ENCODE measurements around the gene RGL3.

Gene RGL3

GRCh38 chr19:11373166-11373884 lies 45.8 kb downstream of the RGL3 start:
- Histone ChIP-seq H3K36me3 (ENCODE audit: control insufficient read depth, insufficient read depth, low read length) (no peaks in the 10 kb centered on the region), H3K27ac (peak overlapping the region; percentile 98), H3K27me3 (ENCODE audit: control insufficient read depth, insufficient read depth, low read length) (no peaks in the 10 kb centered on the region), H3K4me3 (ENCODE audit: low read depth, low read length) (peak overlapping the region; percentile 80), H2AFZ (peak overlapping the region; percentile 96), H3K79me2 (no peaks in the 10 kb centered on the region), H3K4me2 (ENCODE audit: low read length) (peak overlapping the region; percentile 97), H3K4me1 (peaks cover 15% of the 10 kb centered on the region), H3K9ac (no peak overlapping the region), H3K9me3 (ENCODE audit: control insufficient read depth, low read length) (no peaks in the 10 kb centered on the region)
- TF ChIP-seq, protein P1, sequence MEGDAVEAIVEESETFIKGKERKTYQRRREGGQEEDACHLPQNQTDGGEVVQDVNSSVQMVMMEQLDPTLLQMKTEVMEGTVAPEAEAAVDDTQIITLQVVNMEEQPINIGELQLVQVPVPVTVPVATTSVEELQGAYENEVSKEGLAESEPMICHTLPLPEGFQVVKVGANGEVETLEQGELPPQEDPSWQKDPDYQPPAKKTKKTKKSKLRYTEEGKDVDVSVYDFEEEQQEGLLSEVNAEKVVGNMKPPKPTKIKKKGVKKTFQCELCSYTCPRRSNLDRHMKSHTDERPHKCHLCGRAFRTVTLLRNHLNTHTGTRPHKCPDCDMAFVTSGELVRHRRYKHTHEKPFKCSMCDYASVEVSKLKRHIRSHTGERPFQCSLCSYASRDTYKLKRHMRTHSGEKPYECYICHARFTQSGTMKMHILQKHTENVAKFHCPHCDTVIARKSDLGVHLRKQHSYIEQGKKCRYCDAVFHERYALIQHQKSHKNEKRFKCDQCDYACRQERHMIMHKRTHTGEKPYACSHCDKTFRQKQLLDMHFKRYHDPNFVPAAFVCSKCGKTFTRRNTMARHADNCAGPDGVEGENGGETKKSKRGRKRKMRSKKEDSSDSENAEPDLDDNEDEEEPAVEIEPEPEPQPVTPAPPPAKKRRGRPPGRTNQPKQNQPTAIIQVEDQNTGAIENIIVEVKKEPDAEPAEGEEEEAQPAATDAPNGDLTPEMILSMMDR (IDR thresholded peaks at IDR 0.05): no peak

DNA sequence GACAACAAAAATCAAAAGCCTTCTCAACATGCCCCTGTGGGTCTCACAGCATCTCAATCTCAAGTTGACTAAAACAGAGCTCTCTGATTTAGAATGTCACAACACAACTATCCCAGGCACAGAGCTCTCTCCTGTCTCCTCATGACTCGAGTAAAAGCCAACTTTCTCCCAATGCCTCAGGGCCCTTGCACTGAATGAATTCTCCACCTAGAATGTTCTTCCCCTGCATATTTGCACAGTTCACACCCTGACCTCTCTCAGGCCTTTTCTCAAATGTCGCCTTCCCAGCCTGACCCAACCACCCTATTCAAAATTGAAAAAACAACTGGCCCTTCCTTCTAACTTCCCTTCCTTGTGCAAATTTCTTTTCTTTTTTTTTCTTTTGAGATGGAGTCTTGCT lies 48.4 kb downstream of the RGL3 start:
- Histone ChIP-seq H3K9me3 (ENCODE audit: control insufficient read depth, low read length) (no peaks in the 10 kb centered on the region), H3K27ac (no peak overlapping the region), H3K27me3 (ENCODE audit: control insufficient read depth, insufficient read depth, low read length) (no peaks in the 10 kb centered on the region), H3K36me3 (ENCODE audit: control insufficient read depth, insufficient read depth, low read length) (no peaks in the 10 kb centered on the region), H3K4me2 (ENCODE audit: low read length) (no peak overlapping the region), H3K9ac (no peak overlapping the region), H3K4me3 (ENCODE audit: low read depth, low read length) (no peak overlapping the region), H3K79me2 (no peaks in the 10 kb centered on the region), H3K4me1 (peaks cover 12% of the 10 kb centered on the region), H2AFZ (no peak overlapping the region)
- TF ChIP-seq, protein P1 (IDR thresholded peaks at IDR 0.05): no peak

DNA sequence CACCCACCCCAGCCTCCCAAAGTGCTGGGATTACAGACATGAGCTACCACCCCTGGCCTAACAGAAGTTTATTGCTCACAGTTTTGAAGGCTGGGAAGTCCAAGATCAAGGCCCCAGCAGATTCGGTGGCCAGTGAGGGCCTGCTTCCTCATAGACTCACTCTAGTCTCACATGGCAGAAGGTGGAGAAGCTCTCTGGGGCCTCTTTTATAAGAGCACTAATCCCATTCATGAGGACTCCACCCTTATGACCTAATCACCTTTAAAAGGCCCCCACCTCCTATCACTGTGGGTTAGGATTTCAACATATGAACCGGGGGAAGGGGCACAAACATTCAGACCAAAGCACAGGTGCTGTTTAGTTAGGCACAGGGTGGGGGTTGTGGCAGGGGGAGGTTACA lies 51.6 kb downstream of the RGL3 start:
- no peaks in the 10 kb centered on the region for H3K4me1 ChIP-seq
- no peak overlapping the region for H3K4me3 ChIP-seq (ENCODE audit: low read depth, low read length)
- H2AFZ ChIP-seq: no peak overlapping the region
- no peak overlapping the region for H3K4me2 ChIP-seq (ENCODE audit: low read length)
- no peaks in the 10 kb centered on the region for H3K27me3 ChIP-seq (ENCODE audit: control insufficient read depth, insufficient read depth, low read length)
- no peak overlapping the region for H3K27ac ChIP-seq
- H3K36me3 ChIP-seq (ENCODE audit: control insufficient read depth, insufficient read depth, low read length): no peaks in the 10 kb centered on the region
- no peaks in the 10 kb centered on the region for H3K9me3 ChIP-seq (ENCODE audit: control insufficient read depth, low read length)
- H3K9ac ChIP-seq: no peak overlapping the region
- TF ChIP-seq, protein P1 (IDR thresholded peaks at IDR 0.05): no peak
- no peaks in the 10 kb centered on the region for H3K79me2 ChIP-seq

- Histone ChIP-seq H3K4me1 (no peaks in the 10 kb centered on the region), H3K9ac (no peak overlapping the region), H3K27ac (no peak overlapping the region), H3K9me3 (ENCODE audit: control insufficient read depth, low read length) (no peaks in the 10 kb centered on the region), H3K4me2 (ENCODE audit: low read length) (no peak overlapping the region), H3K27me3 (ENCODE audit: control insufficient read depth, insufficient read depth, low read length) (no peaks in the 10 kb centered on the region), H3K79me2 (no peaks in the 10 kb centered on the region), H3K36me3 (ENCODE audit: control insufficient read depth, insufficient read depth, low read length) (no peaks in the 10 kb centered on the region), H2AFZ (no peak overlapping the region), H3K4me3 (ENCODE audit: low read depth, low read length) (no peak overlapping the region)
- TF ChIP-seq, protein P1 (IDR thresholded peaks at IDR 0.05): no peak
These were observed 53.5 kb downstream of the RGL3 start for GRCh38 chr19:11365557-11366117.

- no peaks in the 10 kb centered on the region for H3K4me1 ChIP-seq
- H3K4me3 ChIP-seq (ENCODE audit: low read depth, low read length): no peak overlapping the region
- no peak overlapping the region for H3K4me2 ChIP-seq (ENCODE audit: low read length)
- no peak overlapping the region for H3K9ac ChIP-seq
- H3K27ac ChIP-seq: no peak overlapping the region
- no peaks in the 10 kb centered on the region for H3K9me3 ChIP-seq (ENCODE audit: control insufficient read depth, low read length)
- H3K79me2 ChIP-seq: no peaks in the 10 kb centered on the region
- no peaks in the 10 kb centered on the region for H3K27me3 ChIP-seq (ENCODE audit: control insufficient read depth, insufficient read depth, low read length)
- H2AFZ ChIP-seq: no peak overlapping the region
- TF ChIP-seq, protein P1 (IDR thresholded peaks at IDR 0.05): no peak
- no peaks in the 10 kb centered on the region for H3K36me3 ChIP-seq (ENCODE audit: control insufficient read depth, insufficient read depth, low read length)
These were observed 54.2 kb downstream of the RGL3 start for GRCh38 chr19:11364935-11365334.
